SK-N-SH (cell line): ENCODE results near the gene SAA4.

Experiments
- CTCF ChIP-seq: fragments of 200-600 bp; sonication (generic); IDR thresholded peaks from 2 replicates; pipeline ENCODE4 v1.6.1; 2017; ENCODE audit warnings: antibody characterized with exemption, mild to moderate bottlenecking, moderate library complexity
- GABPA ChIP-seq: IDR thresholded peaks from 2 replicates; pipeline ENCODE4 v1.4.0; 2012; ENCODE audit warnings: low read depth, mild to moderate bottlenecking
- JUND ChIP-seq: IDR thresholded peaks from 2 replicates; pipeline ENCODE4 v1.4.0; 2012
- POLR2AphosphoS5 ChIP-seq: IDR thresholded peaks from 2 replicates; pipeline ENCODE4 v1.6.1; 2012; ENCODE audit warnings: low read depth, low read length
- REST ChIP-seq: IDR thresholded peaks from 2 replicates; pipeline ENCODE4 v1.6.1; 2012; ENCODE audit warnings: mild to moderate bottlenecking, low read depth, low read length, moderate library complexity
- SMC3 ChIP-seq: IDR thresholded peaks from 2 replicates; pipeline ENCODE4 v1.6.1; 2012; ENCODE audit warnings: low read depth, low read length, improper control_type of control experiment
- TF ChIP-seq, protein P1 (sequence below): fragments of 150-350 bp; IDR thresholded peaks from 2 replicates; pipeline ENCODE4 v1.6.1; 2017; ENCODE audit warnings: antibody characterized with exemption, low read length, low read depth, borderline replicate concordance
- TF ChIP-seq, protein P2 (sequence below): IDR thresholded peaks from 2 replicates; pipeline ENCODE4 v1.4.0; 2012; ENCODE audit warnings: low read depth

GRCh38 chr11:18265949-18266348, 29.3 kb upstream of the SAA4 start, which contains the start of gene SAA1:
- TF ChIP-seq REST (no peak), POLR2AphosphoS5 (no peak), CTCF (no peak), GABPA (no peak), JUND (no peak), SMC3 (no peak)
- TF ChIP-seq, protein P1, sequence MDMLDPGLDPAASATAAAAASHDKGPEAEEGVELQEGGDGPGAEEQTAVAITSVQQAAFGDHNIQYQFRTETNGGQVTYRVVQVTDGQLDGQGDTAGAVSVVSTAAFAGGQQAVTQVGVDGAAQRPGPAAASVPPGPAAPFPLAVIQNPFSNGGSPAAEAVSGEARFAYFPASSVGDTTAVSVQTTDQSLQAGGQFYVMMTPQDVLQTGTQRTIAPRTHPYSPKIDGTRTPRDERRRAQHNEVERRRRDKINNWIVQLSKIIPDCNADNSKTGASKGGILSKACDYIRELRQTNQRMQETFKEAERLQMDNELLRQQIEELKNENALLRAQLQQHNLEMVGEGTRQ, result no peak
- TF ChIP-seq, protein P2, sequence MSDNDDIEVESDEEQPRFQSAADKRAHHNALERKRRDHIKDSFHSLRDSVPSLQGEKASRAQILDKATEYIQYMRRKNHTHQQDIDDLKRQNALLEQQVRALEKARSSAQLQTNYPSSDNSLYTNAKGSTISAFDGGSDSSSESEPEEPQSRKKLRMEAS, result no peak
